ENCODE results near the gene DPH3.

Gene DPH3

GRCh38 chr3:16227566-16227965 lies 37.2 kb downstream of the DPH3 start:
- peak; percentile 13 for DNase-seq

GRCh38 chr3:16224325-16224724 lies 40.4 kb downstream of the DPH3 start:
- no peak for DNase-seq

GRCh38 chr3:16222547-16222946 lies 42.2 kb downstream of the DPH3 start:
- no peak for DNase-seq

GRCh38 chr3:16221990-16222389 lies 42.8 kb downstream of the DPH3 start:
- no peak for DNase-seq

GRCh38 chr3:16219777-16220176 lies 45.0 kb downstream of the DPH3 start:
- no peak for DNase-seq

- DNase-seq: no peak
These were observed 48.3 kb downstream of the DPH3 start for GRCh38 chr3:16216373-16216935.

GRCh38 chr3:16214366-16214765 lies 50.4 kb downstream of the DPH3 start:
- DNase-seq: no peak

- DNase-seq: no peak
These were observed 53.4 kb downstream of the DPH3 start for GRCh38 chr3:16211176-16211904.

All from midbrain (tissue), 1 donor.